ENCODE data around the gene GID8. TPM values are rescaled to one million over a fixed set of nuclear protein-coding genes. Genes with fewer than 3 reads are reported as not detected.

Gene GID8
- total and polyA plus RNA-seq, 2 of the 13 experiments (the other 11 are each of a cell fraction or from before 2014, with no cell fraction given) = 39.6 to 59.8 TPM

DNA sequence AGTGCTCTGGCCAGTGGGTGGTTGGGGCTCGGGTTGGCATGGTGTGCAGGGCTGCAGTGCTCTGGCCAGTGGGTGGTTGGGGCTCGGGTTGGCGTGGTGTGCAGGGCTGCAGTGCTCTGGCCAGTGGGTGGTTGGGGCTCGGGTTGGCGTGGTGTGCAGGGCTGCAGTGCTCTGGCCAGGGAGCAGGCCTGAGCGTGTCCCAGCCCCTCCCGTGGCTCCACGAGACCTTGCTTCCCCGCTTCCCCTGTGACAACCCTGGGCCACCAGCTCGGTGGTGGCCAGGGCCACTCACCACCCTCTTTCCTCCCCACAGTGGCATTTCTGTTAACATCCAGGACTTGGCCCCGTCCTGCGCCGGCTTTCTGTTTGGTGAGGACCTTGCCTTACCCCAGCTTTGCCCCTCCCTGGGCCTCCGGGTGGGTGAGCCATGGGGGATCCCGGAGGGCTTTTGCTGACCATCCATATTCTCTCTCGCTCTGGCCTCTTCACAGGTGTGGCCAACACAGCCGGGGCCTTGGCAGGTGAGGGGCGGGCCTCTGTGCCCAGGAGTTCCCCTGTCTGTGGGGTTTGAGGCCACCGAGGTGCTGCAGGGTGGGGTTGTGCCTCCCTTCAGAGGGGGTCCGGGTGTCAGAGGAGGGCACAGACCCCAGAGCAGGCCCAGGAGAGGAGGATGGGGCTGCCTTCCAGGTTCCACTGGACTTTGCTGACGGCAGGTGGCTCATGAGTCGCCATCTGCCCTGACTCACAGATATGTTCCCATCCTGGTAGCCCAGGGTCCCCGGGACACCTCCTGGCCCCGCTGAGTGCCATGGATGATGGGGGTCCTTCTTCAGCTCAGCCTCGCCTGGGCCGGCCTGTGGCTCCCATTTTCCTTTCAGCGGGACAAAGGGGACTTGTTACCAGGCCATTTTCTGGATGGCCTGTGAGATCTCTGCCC, 28.5 kb downstream of the GID8 start:
- Histone ChIP-seq H3K36me3 (replicated peaks in 1 of 2; ENCODE audit: control insufficient read depth in 1 of 2, insufficient read depth in 2 of 2, low read length in 2 of 2) (peaks cover 48 to 52% of the 10 kb centered on the region in 2 experiments), H3K4me1 (ENCODE audit: insufficient read depth, low read length) (peaks cover 28% of the 10 kb centered on the region), H3K4me3 (replicated peaks in 1 of 3; ENCODE audit: insufficient read depth in 1 of 3, low read depth in 2 of 3, low read length in 3 of 3) (no peak overlapping the region), H4K20me1 (ENCODE audit: insufficient read depth, low read length) (peaks cover 59% of the 10 kb centered on the region; the same call in 1 of the 2 replicates), H3K79me2 (ENCODE audit: insufficient read depth, low read length) (no peaks in the 10 kb centered on the region), H3K4me2 (ENCODE audit: low read depth, low read length) (no peak overlapping the region), H3K27ac (ENCODE audit: extremely low read length, insufficient read depth, low read length) (no peak overlapping the region), H3K9ac (ENCODE audit: insufficient read depth, low read depth, low read length) (no peak overlapping the region), H3K9me3 (ENCODE audit: low read length) (no peaks in the 10 kb centered on the region), H2AFZ (ENCODE audit: low read length) (no peak overlapping the region), H3K27me3 (ENCODE audit: control insufficient read depth in 1 of 2, insufficient read depth in 2 of 2, low read length in 2 of 2) (peaks cover 7 to 11% of the 10 kb centered on the region in 2 experiments; a peak in 3 of 5 replicates)
- in situ Hi-C loops (cut with HindIII; ENCODE audit: extremely low pct_ligation_motif_present, low pct_unique_long_range_greater_than_20kb) = no loop called here
- no TSS peak for BruUV-seq (replicated peaks)
- ATAC-seq (no peak), DNase-seq (ENCODE audit: low spot score) (no peak), FAIRE-seq (no peak)
- intact Hi-C loops (cut with micrococcal nuclease; ENCODE audit: unreplicated experiment) = no loop called here
- WGBS (ENCODE audit: low lambda C conversion rate) = 95% methylated on average over 18 of the region's 27 CpGs
- ChIA-PET POLR2A (interaction anchor here (0.8 kb wide), 1 partner anchor 13 kb away, joined by 3 read pairs; no protein-coding TSS in a partner anchor), CTCF (ENCODE audit: low intra/inter-chr PET ratio, low total read pairs) (no interaction called here)
- TF ChIP-seq TIGD3 (CRISPR knock-in tag; IDR thresholded peaks at IDR 0.05; ENCODE audit: borderline replicate concordance) (no peak), SNAI1 (CRISPR knock-in tag; IDR thresholded peaks at IDR 0.05; ENCODE audit: borderline replicate concordance) (no peak), AGO2 (optimal IDR thresholded peaks at IDR 0.05; ENCODE audit: low read depth, low read length) (peak; percentile 49), THAP9 (CRISPR knock-in tag; IDR thresholded peaks at IDR 0.05; ENCODE audit: borderline replicate concordance) (no peak), KDM4B (CRISPR knock-in tag; IDR thresholded peaks at IDR 0.05) (no peak), ZFP36 (IDR thresholded peaks at IDR 0.05; ENCODE audit: borderline replicate concordance, low read depth, low read length, partially characterized antibody) (no peak), SKI (IDR thresholded peaks at IDR 0.05; ENCODE audit: partially characterized antibody) (no peak), KAT8 (CRISPR knock-in tag; IDR thresholded peaks at IDR 0.05) (no peak), NKX3-1 (CRISPR knock-in tag; IDR thresholded peaks at IDR 0.05) (no peak), MXD3 (CRISPR knock-in tag; IDR thresholded peaks at IDR 0.05) (no peak), DMAP1 (CRISPR knock-in tag; IDR thresholded peaks at IDR 0.05) (no peak), SCMH1 (CRISPR knock-in tag; IDR thresholded peaks at IDR 0.05; ENCODE audit: borderline replicate concordance) (peak; percentile 43; the same call in 1 of the 2 replicates), NFE2L2 (IDR thresholded peaks at IDR 0.05; ENCODE audit: low read length) (no peak), TP53 (CRISPR knock-in tag; conservative IDR thresholded peaks at IDR 0.05) (no peak), ZNF337 (CRISPR knock-in tag; IDR thresholded peaks at IDR 0.05; ENCODE audit: borderline replicate concordance, low read depth) (no peak), ONECUT2 (CRISPR knock-in tag; IDR thresholded peaks at IDR 0.05) (no peak), PATZ1 (CRISPR knock-in tag; IDR thresholded peaks at IDR 0.05) (no peak)
